GM12801 (cell line): ENCODE data around the gene LCORL.

ENCODE experiments used
- CTCF ChIP-seq: IDR thresholded peaks from one replicate; pipeline ENCODE4 v1.5.1; 2011; ENCODE audit warnings: control low read depth; ENCODE audit not compliant: insufficient read length; ENCODE audit errors: extremely low read depth

LCORL gene

GRCh38 chr4:17811078-17811603 lies 210.4 kb downstream of the LCORL start:
- no peak for TF ChIP-seq CTCF

- no peak for TF ChIP-seq CTCF
Observed at GRCh38 chr4:17810260-17811077, 211.1 kb downstream of the LCORL start, which contains the start of the genes DCAF16 and NCAPG. TSS of gene DCAF16 (minus strand) at chr4:17810757. CDS start at chr4:17804141, 6,616 bp downstream. TSS of gene NCAPG (plus strand) at chr4:17810979. CDS start at chr4:17811078, 99 bp downstream.

- no peak for TF ChIP-seq CTCF
Observed at GRCh38 chr4:17809667-17810066, 211.9 kb downstream of the LCORL start.

- TF ChIP-seq CTCF: no peak
Observed at GRCh38 chr4:17807446-17807845, 214.1 kb downstream of the LCORL start.

- no peak for TF ChIP-seq CTCF
Observed at GRCh38 chr4:17805580-17806155, 215.9 kb downstream of the LCORL start.

- no peak for TF ChIP-seq CTCF
Observed at GRCh38 chr4:17797808-17798207, 223.7 kb downstream of the LCORL start.

- TF ChIP-seq CTCF: no peak
Observed at GRCh38 chr4:17794730-17795129, 226.8 kb downstream of the LCORL start.
